ENCODE measurements around the gene BCL2L14. TPM values are rescaled to one million over a fixed set of nuclear protein-coding genes. Genes with fewer than 3 reads are reported as not detected.
"Not testable (repeated sequence)": the region's sequence is repeated elsewhere in the genome, so short reads cannot be mapped to it uniquely, and the experiment has no call there.

The BCL2L14 gene
- total and polyA plus RNA-seq, 7 donors, result not detected

- no peak for TF ChIP-seq CTCF (IDR thresholded peaks at IDR 0.05)
- no peak overlapping the region for H3K27ac ChIP-seq
- no peak overlapping the region for H3K4me3 ChIP-seq
- no peak for DNase-seq
- 88 to 96% (median 91%) methylated on average over 3 of the region's 3 CpGs for WGBS, 3 donors
- no peaks in the 10 kb centered on the region for H3K27me3 ChIP-seq (ENCODE audit: insufficient read depth in 3 of 3, low read length in 2 of 3)
- peaks cover 0 to 19% of the 10 kb centered on the region in 2 donors for H3K36me3 ChIP-seq (ENCODE audit: insufficient read depth in 1 of 2, low read depth in 1 of 2)
- H3K9me3 ChIP-seq, result no peaks in the 10 kb centered on the region
- intact Hi-C loops (cut with DNase I), result no loop called here
- H3K4me1 ChIP-seq, result no peaks in the 10 kb centered on the region
- ATAC-seq, result no peak
These were observed 67.7 kb downstream of the BCL2L14 start for GRCh38 chr12:12138203-12139154.

GRCh38 chr12:12141000-12141399, 70.3 kb downstream of the BCL2L14 start:
- ATAC-seq (no peak), DNase-seq (no peak)
- Histone ChIP-seq H3K27ac (no peak overlapping the region), H3K4me3 (no peak overlapping the region), H3K27me3 (ENCODE audit: insufficient read depth in 3 of 3, low read length in 2 of 3) (no peaks in the 10 kb centered on the region), H3K4me1 (no peaks in the 10 kb centered on the region), H3K9me3 (no peaks in the 10 kb centered on the region), H3K36me3 (ENCODE audit: insufficient read depth in 1 of 2, low read depth in 1 of 2) (peaks cover 0 to 21% of the 10 kb centered on the region in 2 donors)
- TF ChIP-seq CTCF (IDR thresholded peaks at IDR 0.05), result no peak
- intact Hi-C loops (cut with DNase I), result loop anchor here (10.0 kb wide), 2 partner anchors 46 to 674 kb away; partner anchors contain the start of gene DDX47 (in 1 of the 2)

GRCh38 chr12:12144531-12144930, 73.8 kb downstream of the BCL2L14 start:
- H3K36me3 ChIP-seq (ENCODE audit: insufficient read depth in 1 of 2, low read depth in 1 of 2), result peaks cover 0 to 48% of the 10 kb centered on the region in 2 donors
- not testable (repeated sequence) for H3K27me3 ChIP-seq (ENCODE audit: insufficient read depth in 3 of 3, low read length in 2 of 3); ATAC-seq; H3K9me3 ChIP-seq; H3K27ac ChIP-seq; DNase-seq; H3K4me1 ChIP-seq; H3K4me3 ChIP-seq
- WGBS, 3 donors, result 50 to 98% (median 63%) methylated on average over 1 of the region's 1 CpG
- intact Hi-C loops (cut with DNase I), result loop anchor here (10.0 kb wide), 2 partner anchors 50 to 670 kb away; partner anchors contain the start of gene DDX47 (in 1 of the 2)

- Histone ChIP-seq H3K27ac (no peak overlapping the region), H3K36me3 (ENCODE audit: insufficient read depth in 1 of 2, low read depth in 1 of 2) (peaks cover 0 to 59% of the 10 kb centered on the region in 2 donors), H3K4me3 (no peak overlapping the region), H3K27me3 (ENCODE audit: insufficient read depth in 3 of 3, low read length in 2 of 3) (no peaks in the 10 kb centered on the region), H3K4me1 (no peaks in the 10 kb centered on the region), H3K9me3 (no peaks in the 10 kb centered on the region)
- TF ChIP-seq CTCF (IDR thresholded peaks at IDR 0.05), result no peak
- intact Hi-C loops (cut with DNase I), result loop anchor here (10.0 kb wide), 2 partner anchors 52 to 668 kb away; partner anchors contain the start of gene DDX47 (in 1 of the 2)
- no peak for DNase-seq
- 87 to 96% (median 90%) methylated on average over 6 of the region's 6 CpGs for WGBS, 3 donors
- ATAC-seq, result no peak
These were observed 76.4 kb downstream of the BCL2L14 start for GRCh38 chr12:12147111-12147510.

Other genes with a start within 250 kb of the BCL2L14 start
- gene LRP6, start 196.1 kb downstream of the BCL2L14 start, total RNA-seq, result 10 to 100 TPM; 16.6 to 31.5 (median 22.8) TPM
- 1 to 10 TPM; 2.9 to 8.5 (median 3.2) TPM for gene LRP6, start 196.1 kb downstream of the BCL2L14 start, polyA plus RNA-seq